Endodermal cell (in vitro differentiated cells): ENCODE results near the gene YLPM1. TPM values are rescaled to one million over a fixed set of nuclear protein-coding genes. Genes with fewer than 3 reads are reported as not detected.

Source experiments
- DNase-seq: peaks from one replicate; pipeline ENCODE4 v3.0.0-alpha.2; 2017
- H3K27ac ChIP-seq: 2 replicates; pipeline ENCODE4 v1.5.1; 2013; ENCODE audit warnings: mild to moderate bottlenecking, low read depth, low read length, moderate library complexity
- H3K27me3 ChIP-seq: 2 replicates; pipeline ENCODE4 v1.6.1; 2013; ENCODE audit warnings: mild to moderate bottlenecking, low read length, moderate library complexity; ENCODE audit not compliant: insufficient read depth, control insufficient read depth, poor library complexity, severe bottlenecking
- H3K36me3 ChIP-seq: 2 replicates; pipeline ENCODE4 v1.7.0; 2013; ENCODE audit warnings: mild to moderate bottlenecking, low read length, moderate library complexity; ENCODE audit not compliant: control insufficient read depth, insufficient read depth
- H3K4me1 ChIP-seq: one replicate; pipeline ENCODE4 v1.7.0; 2013; ENCODE audit warnings: low read length; ENCODE audit not compliant: control insufficient read depth, insufficient read depth
- H3K4me3 ChIP-seq: 2 replicates; pipeline ENCODE4 v1.5.1; 2013; ENCODE audit warnings: mild to moderate bottlenecking, low read length, moderate library complexity
- H3K9ac ChIP-seq: 2 replicates; pipeline ENCODE4 v1.6.1; 2013; ENCODE audit warnings: mild to moderate bottlenecking, low read length, moderate library complexity; ENCODE audit not compliant: poor library complexity, severe bottlenecking; ENCODE audit errors: extremely low read depth
- H3K9me3 ChIP-seq: 2 replicates; pipeline ENCODE4 v1.6.1; 2013; ENCODE audit warnings: mild to moderate bottlenecking, low read length, moderate library complexity; ENCODE audit not compliant: control insufficient read depth
- H3K27ac Mint-ChIP-seq: 2 replicates; pipeline ENCODE4 v1.8.0; 2020; ENCODE audit warnings: mixed read lengths
- H3K27me3 Mint-ChIP-seq: 2 replicates; pipeline ENCODE4 v1.8.0; 2021; ENCODE audit warnings: mild to moderate bottlenecking, mixed read lengths; ENCODE audit not compliant: insufficient read depth
- H3K36me3 Mint-ChIP-seq: 2 replicates; pipeline ENCODE4 v1.8.0; 2020; ENCODE audit warnings: low read depth, mixed read lengths
- H3K4me1 Mint-ChIP-seq: 2 replicates; pipeline ENCODE4 v1.8.0; 2020; ENCODE audit warnings: mixed read lengths
- H3K4me3 Mint-ChIP-seq: 2 replicates; pipeline ENCODE4 v1.8.0; 2020; ENCODE audit warnings: mild to moderate bottlenecking, moderate library complexity, mixed read lengths
- H3K9me3 Mint-ChIP-seq: 2 replicates; pipeline ENCODE4 v1.8.0; 2020; ENCODE audit warnings: mild to moderate bottlenecking, mixed read lengths
- WGBS, 2 experiments: methylation state at CpG; one replicate each; pipeline versions ENCODE4 v1.1.5 to v1.1.7; 2013; ENCODE audit warnings: missing lambda C conversion rate in 2 of 2, mixed read lengths in 1 of 2; ENCODE audit not compliant: insufficient coverage in 1 of 2, insufficient read length in 1 of 2; 5-methylcytosine and 5-hydroxymethylcytosine counted together
- total RNA-seq, 2 donors: library from RNA; stranded (reverse); fragmentation: NEBNext Ultra II Directional in 1 of 2; extraction: Animal tissue kit (Norgen Biotek cat#: 25700) in 1 of 2; gene quantifications; 2 replicates in 1 of 2; 3 replicates in 1 of 2; pipeline ENCODE4 v1.2.1, GENCODE V29; 2021
- TF ChIP-seq, protein P1 (sequence below): fragments of 200-600 bp; sonication (generic); conservative IDR thresholded peaks from 2 replicates; pipeline ENCODE4 v1.5.0; 2021; ENCODE audit warnings: antibody characterized with exemption, mild to moderate bottlenecking

Gene YLPM1
- total RNA-seq, 2 donors from 2014 or later = 75.2 to 76.2 TPM

DNA sequence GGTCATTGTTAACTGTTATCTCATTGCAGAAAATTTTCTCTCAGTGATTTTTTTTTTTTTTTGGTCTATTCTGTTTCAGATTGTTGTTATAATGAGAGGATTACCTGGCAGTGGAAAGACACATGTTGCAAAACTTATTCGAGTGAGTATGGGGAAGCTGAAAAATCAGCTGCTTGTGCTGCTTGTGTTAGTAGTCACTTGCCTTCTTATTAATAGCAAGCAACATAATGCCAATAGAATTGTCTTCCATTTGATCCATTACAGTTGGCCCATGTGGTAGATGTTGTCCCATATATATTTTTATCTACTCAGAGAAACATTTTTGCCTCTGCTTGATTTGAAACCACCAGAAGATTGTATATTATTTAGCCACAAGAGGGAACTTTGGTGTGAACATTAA, 53.0 kb downstream of the YLPM1 start:
- no peak overlapping the region for H3K27ac ChIP-seq
- no peaks in the 10 kb centered on the region for H3K27me3 Mint-ChIP-seq
- H3K4me1 ChIP-seq = no peaks in the 10 kb centered on the region
- H3K9me3 Mint-ChIP-seq = no peaks in the 10 kb centered on the region
- H3K4me3 Mint-ChIP-seq = no peak overlapping the region
- no peaks in the 10 kb centered on the region for H3K9me3 ChIP-seq
- H3K9ac ChIP-seq = no peak overlapping the region
- no peak for DNase-seq
- no peak overlapping the region for H3K27ac Mint-ChIP-seq
- H3K4me1 Mint-ChIP-seq = peaks cover 5% of the 10 kb centered on the region
- 89 to 100% methylated on average over 1 of the region's 1 CpG for WGBS, 2 experiments
- TF ChIP-seq, protein P1, sequence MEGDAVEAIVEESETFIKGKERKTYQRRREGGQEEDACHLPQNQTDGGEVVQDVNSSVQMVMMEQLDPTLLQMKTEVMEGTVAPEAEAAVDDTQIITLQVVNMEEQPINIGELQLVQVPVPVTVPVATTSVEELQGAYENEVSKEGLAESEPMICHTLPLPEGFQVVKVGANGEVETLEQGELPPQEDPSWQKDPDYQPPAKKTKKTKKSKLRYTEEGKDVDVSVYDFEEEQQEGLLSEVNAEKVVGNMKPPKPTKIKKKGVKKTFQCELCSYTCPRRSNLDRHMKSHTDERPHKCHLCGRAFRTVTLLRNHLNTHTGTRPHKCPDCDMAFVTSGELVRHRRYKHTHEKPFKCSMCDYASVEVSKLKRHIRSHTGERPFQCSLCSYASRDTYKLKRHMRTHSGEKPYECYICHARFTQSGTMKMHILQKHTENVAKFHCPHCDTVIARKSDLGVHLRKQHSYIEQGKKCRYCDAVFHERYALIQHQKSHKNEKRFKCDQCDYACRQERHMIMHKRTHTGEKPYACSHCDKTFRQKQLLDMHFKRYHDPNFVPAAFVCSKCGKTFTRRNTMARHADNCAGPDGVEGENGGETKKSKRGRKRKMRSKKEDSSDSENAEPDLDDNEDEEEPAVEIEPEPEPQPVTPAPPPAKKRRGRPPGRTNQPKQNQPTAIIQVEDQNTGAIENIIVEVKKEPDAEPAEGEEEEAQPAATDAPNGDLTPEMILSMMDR = no peak
- peaks cover 86% of the 10 kb centered on the region for H3K36me3 Mint-ChIP-seq
- peaks cover 89% of the 10 kb centered on the region for H3K36me3 ChIP-seq
- no peak overlapping the region for H3K4me3 ChIP-seq
- no peaks in the 10 kb centered on the region for H3K27me3 ChIP-seq

DNA sequence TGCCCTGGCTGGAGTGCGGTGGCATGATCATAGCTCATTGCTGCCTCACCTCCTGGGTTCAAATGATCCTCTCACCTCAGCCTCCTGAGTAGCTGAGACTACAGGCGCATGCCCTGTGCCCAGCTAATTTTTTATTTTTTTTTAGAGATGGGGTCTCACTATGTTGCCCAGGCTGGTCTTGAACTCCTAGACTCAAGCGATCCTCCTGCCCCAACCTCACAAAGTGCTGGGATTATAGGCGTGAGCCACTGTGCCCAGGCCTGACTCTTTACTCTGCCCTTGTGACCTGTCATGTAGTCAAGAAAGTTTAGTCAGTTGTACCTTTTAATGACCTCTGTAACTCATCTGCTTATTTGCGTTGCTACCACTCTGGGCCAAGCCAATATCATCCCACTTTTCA, 57.2 kb downstream of the YLPM1 start:
- H3K27ac ChIP-seq = no peak overlapping the region
- H3K4me3 Mint-ChIP-seq = no peak overlapping the region
- no peak overlapping the region for H3K9ac ChIP-seq
- H3K36me3 Mint-ChIP-seq = peaks cover 60% of the 10 kb centered on the region
- H3K9me3 ChIP-seq = no peaks in the 10 kb centered on the region
- TF ChIP-seq, protein P1 = no peak
- no peak for DNase-seq
- peaks cover 91% of the 10 kb centered on the region for H3K36me3 ChIP-seq
- H3K9me3 Mint-ChIP-seq = no peaks in the 10 kb centered on the region
- H3K4me1 Mint-ChIP-seq = peaks cover 5% of the 10 kb centered on the region
- H3K4me1 ChIP-seq = no peaks in the 10 kb centered on the region
- no peak overlapping the region for H3K4me3 ChIP-seq
- no peaks in the 10 kb centered on the region for H3K27me3 ChIP-seq
- WGBS, 2 experiments = 97 to 98% methylated on average over 5 of the region's 5 CpGs
- no peak overlapping the region for H3K27ac Mint-ChIP-seq
- no peaks in the 10 kb centered on the region for H3K27me3 Mint-ChIP-seq

DNA sequence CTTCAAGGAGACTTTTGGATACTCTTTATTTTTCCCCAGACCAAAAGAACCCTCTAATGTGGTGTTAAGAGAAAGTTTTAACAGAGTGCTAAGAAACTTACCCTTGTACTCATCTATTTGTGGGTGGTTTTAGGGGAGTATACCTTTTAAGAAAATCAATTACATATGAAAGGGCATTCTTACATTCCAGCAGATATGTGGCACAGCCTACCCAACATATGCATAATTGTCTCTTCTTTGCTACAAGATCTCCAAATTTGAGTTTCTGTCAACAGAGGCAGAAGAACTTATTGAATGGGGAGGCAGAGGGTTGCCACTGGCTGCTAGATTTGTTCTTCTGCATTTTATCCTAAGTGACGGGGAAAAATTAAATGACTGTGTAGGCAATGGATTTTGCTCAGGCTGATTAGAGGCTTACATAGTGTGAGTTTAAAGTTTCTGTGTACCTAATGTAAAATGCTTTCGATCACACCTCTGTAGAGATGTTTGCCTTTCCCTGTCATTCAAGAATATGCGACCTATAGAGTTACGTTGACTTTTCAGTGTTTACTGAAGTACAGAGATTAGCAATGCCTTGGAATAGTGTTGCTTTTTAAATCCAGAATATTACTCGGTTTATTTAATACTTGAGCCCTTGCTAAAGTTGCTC, 58.3 kb downstream of the YLPM1 start:
- peaks cover 50% of the 10 kb centered on the region for H3K36me3 Mint-ChIP-seq
- H3K9me3 ChIP-seq = no peaks in the 10 kb centered on the region
- TF ChIP-seq, protein P1 = no peak
- no peaks in the 10 kb centered on the region for H3K27me3 Mint-ChIP-seq
- no peak for DNase-seq
- no peak overlapping the region for H3K27ac Mint-ChIP-seq
- WGBS, 2 experiments = 96 to 97% methylated on average over 5 of the region's 5 CpGs
- H3K9me3 Mint-ChIP-seq = no peaks in the 10 kb centered on the region
- H3K4me1 ChIP-seq = no peaks in the 10 kb centered on the region
- H3K4me1 Mint-ChIP-seq = peaks cover 5% of the 10 kb centered on the region
- no peak overlapping the region for H3K27ac ChIP-seq
- no peaks in the 10 kb centered on the region for H3K27me3 ChIP-seq
- no peak overlapping the region for H3K4me3 Mint-ChIP-seq
- peaks cover 85% of the 10 kb centered on the region for H3K36me3 ChIP-seq
- no peak overlapping the region for H3K4me3 ChIP-seq
- no peak overlapping the region for H3K9ac ChIP-seq
